ENCODE measurements around the gene CHODL.

The CHODL gene

GRCh38 chr21:18294100-18294499 is 49.5 kb downstream of the CHODL start:
- FAIRE-seq = no peak

- FAIRE-seq = no peak
Measured at GRCh38 chr21:18298228-18298627, 53.6 kb downstream of the CHODL start.
